Type B pancreatic cell (in vitro differentiated cells): ENCODE results near the gene SDHAF2. TPM values are rescaled to one million over a fixed set of nuclear protein-coding genes. Genes with fewer than 3 reads are reported as not detected.

Experiments
- DNase-seq: peaks from one replicate; pipeline ENCODE4 v3.0.0; 2021; ENCODE audit warnings: mixed read lengths; ENCODE audit not compliant: unreplicated experiment; ENCODE audit errors: extremely low spot score
- H3K27ac Mint-ChIP-seq: 2 replicates; pipeline ENCODE4 v1.8.0; 2021; ENCODE audit warnings: mild to moderate bottlenecking, mixed read lengths
- H3K27me3 Mint-ChIP-seq: 2 replicates; pipeline ENCODE4 v1.8.0; 2021; ENCODE audit warnings: mixed read lengths
- H3K36me3 Mint-ChIP-seq: 2 replicates; pipeline ENCODE4 v1.8.0; 2021; ENCODE audit warnings: mixed read lengths
- H3K4me1 Mint-ChIP-seq: one replicate; pipeline ENCODE4 v1.8.0; 2021; ENCODE audit warnings: mixed read lengths; ENCODE audit not compliant: unreplicated experiment
- H3K4me3 Mint-ChIP-seq: 2 replicates; pipeline ENCODE4 v1.8.0; 2021; ENCODE audit warnings: mild to moderate bottlenecking, mixed read lengths
- H3K9me3 Mint-ChIP-seq: 2 replicates; pipeline ENCODE4 v1.8.0; 2021; ENCODE audit warnings: mixed read lengths
- total RNA-seq: library from RNA; stranded (reverse); gene quantifications from 2 replicates; pipeline ENCODE4 v1.2.1, GENCODE V29; 2021; ENCODE audit warnings: low replicate concordance
- TF ChIP-seq, protein P1 (sequence below): fragments of 200-600 bp; sonication (generic); conservative IDR thresholded peaks from 2 replicates; pipeline ENCODE4 v1.5.0; 2021; ENCODE audit warnings: antibody characterized with exemption, mild to moderate bottlenecking

Gene SDHAF2
- total RNA-seq, 1 donor from 2014 or later, result 41.7 TPM

DNA sequence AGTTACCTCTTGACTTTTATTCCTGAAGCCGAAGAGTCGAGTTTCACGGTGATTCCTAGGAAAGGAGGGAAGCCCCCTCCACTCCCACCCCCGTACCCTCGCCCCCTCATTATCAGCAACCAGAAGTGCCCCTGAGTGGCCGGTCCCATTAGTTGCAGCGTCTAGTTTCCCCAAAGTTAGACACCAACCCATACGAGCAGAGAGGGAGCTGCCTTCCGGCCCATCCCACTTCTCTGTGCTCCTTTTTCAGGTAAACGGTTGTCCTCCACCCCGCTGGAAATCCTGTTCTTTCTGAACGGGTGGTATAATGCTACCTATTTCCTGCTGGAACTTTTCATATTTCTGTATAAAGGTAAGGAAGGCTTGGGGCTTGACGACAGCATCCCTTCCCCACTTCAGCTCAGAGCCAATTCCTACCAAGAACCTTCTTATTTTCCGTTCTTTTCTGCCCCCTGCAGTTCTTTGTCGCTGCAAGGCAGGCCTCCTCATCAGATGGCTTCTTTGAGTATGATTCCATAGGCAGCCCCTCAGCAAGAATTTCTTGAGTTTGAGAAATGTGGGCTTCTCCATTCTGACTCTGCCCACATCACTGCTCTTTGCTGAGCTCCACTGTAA is 36.8 kb upstream of the SDHAF2 start:
- DNase-seq, result no peak
- TF ChIP-seq, protein P1, sequence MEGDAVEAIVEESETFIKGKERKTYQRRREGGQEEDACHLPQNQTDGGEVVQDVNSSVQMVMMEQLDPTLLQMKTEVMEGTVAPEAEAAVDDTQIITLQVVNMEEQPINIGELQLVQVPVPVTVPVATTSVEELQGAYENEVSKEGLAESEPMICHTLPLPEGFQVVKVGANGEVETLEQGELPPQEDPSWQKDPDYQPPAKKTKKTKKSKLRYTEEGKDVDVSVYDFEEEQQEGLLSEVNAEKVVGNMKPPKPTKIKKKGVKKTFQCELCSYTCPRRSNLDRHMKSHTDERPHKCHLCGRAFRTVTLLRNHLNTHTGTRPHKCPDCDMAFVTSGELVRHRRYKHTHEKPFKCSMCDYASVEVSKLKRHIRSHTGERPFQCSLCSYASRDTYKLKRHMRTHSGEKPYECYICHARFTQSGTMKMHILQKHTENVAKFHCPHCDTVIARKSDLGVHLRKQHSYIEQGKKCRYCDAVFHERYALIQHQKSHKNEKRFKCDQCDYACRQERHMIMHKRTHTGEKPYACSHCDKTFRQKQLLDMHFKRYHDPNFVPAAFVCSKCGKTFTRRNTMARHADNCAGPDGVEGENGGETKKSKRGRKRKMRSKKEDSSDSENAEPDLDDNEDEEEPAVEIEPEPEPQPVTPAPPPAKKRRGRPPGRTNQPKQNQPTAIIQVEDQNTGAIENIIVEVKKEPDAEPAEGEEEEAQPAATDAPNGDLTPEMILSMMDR, result peak; percentile 17
- H3K4me3 Mint-ChIP-seq, result peak overlapping the region; percentile 97
- H3K27me3 Mint-ChIP-seq, result no peaks in the 10 kb centered on the region
- peaks cover 5% of the 10 kb centered on the region for H3K9me3 Mint-ChIP-seq
- H3K4me1 Mint-ChIP-seq, result peaks cover 11% of the 10 kb centered on the region
- peak overlapping the region; percentile 91 for H3K27ac Mint-ChIP-seq
- H3K36me3 Mint-ChIP-seq, result peaks cover 15% of the 10 kb centered on the region

- H3K27me3 Mint-ChIP-seq, result no peaks in the 10 kb centered on the region
- H3K36me3 Mint-ChIP-seq, result peaks cover 19% of the 10 kb centered on the region
- H3K4me1 Mint-ChIP-seq, result no peaks in the 10 kb centered on the region
- TF ChIP-seq, protein P1, result no peak
- H3K9me3 Mint-ChIP-seq, result no peaks in the 10 kb centered on the region
- no peak for DNase-seq
- peak overlapping the region; percentile 37 for H3K27ac Mint-ChIP-seq
- H3K4me3 Mint-ChIP-seq, result no peak overlapping the region
Measured at GRCh38 chr11:61401173-61401572, 28.8 kb upstream of the SDHAF2 start.

DNA sequence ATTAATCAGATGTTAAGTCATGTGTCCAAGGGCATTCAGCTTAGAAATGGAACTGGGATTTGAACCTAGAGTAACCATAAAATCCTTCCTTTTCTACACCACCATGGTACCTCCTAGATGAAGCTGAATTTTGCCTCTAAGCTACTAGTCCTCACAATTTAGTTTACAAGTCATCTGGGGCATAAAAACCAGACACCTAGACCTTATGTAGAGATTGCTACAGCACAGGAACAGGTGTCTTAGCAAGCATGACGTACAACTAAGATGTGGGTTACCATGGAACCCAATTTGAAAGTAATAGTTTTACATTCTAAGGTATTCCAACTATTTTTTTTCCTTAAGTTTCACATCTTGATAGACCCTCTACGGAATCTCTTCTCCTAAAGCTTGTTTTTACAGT is 28.4 kb upstream of the SDHAF2 start:
- H3K4me1 Mint-ChIP-seq, result no peaks in the 10 kb centered on the region
- no peak for DNase-seq
- H3K27ac Mint-ChIP-seq, result peak overlapping the region; percentile 3
- peaks cover 19% of the 10 kb centered on the region for H3K36me3 Mint-ChIP-seq
- no peak overlapping the region for H3K4me3 Mint-ChIP-seq
- H3K27me3 Mint-ChIP-seq, result no peaks in the 10 kb centered on the region
- TF ChIP-seq, protein P1, result no peak
- no peaks in the 10 kb centered on the region for H3K9me3 Mint-ChIP-seq

DNA sequence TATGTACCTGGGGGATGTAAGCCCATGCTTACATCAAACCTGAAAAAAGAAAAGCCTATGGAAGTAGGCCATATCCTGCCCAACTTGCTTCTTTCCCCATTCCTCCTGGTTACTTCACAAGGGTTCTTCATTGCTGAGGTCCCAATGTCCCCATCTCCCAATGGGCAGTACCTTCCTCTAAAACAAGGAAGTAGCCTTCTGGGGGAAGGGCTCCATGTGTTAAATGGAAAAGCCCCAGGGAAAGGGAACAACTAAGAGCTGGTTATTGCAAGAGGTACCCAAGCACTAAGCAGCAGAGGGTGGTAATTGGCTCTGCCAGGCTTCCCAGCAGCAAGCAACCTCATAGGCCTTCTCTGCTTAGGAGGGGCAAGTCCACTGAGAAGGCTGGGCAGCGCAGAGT is 26.3 kb upstream of the SDHAF2 start:
- H3K9me3 Mint-ChIP-seq, result no peaks in the 10 kb centered on the region
- no peaks in the 10 kb centered on the region for H3K4me1 Mint-ChIP-seq
- H3K4me3 Mint-ChIP-seq, result no peak overlapping the region
- TF ChIP-seq, protein P1, result no peak
- H3K36me3 Mint-ChIP-seq, result peaks cover 15% of the 10 kb centered on the region
- H3K27ac Mint-ChIP-seq, result no peak overlapping the region
- H3K27me3 Mint-ChIP-seq, result no peaks in the 10 kb centered on the region
- no peak for DNase-seq

GRCh38 chr11:61404103-61404502 is 25.8 kb upstream of the SDHAF2 start:
- Mint-ChIP-seq H3K4me1 (no peaks in the 10 kb centered on the region), H3K27ac (no peak overlapping the region), H3K9me3 (no peaks in the 10 kb centered on the region), H3K36me3 (peaks cover 12% of the 10 kb centered on the region), H3K4me3 (no peak overlapping the region), H3K27me3 (no peaks in the 10 kb centered on the region)
- TF ChIP-seq, protein P1, result no peak
- no peak for DNase-seq
